ENCODE data around the gene TEX2. TPM values are rescaled to one million over a fixed set of nuclear protein-coding genes. Genes with fewer than 3 reads are reported as not detected.

The TEX2 gene
- total and polyA plus RNA-seq, 4 experiments from 2014 or later, result 7.9 to 13.1 (median 10.7) TPM

DNA sequence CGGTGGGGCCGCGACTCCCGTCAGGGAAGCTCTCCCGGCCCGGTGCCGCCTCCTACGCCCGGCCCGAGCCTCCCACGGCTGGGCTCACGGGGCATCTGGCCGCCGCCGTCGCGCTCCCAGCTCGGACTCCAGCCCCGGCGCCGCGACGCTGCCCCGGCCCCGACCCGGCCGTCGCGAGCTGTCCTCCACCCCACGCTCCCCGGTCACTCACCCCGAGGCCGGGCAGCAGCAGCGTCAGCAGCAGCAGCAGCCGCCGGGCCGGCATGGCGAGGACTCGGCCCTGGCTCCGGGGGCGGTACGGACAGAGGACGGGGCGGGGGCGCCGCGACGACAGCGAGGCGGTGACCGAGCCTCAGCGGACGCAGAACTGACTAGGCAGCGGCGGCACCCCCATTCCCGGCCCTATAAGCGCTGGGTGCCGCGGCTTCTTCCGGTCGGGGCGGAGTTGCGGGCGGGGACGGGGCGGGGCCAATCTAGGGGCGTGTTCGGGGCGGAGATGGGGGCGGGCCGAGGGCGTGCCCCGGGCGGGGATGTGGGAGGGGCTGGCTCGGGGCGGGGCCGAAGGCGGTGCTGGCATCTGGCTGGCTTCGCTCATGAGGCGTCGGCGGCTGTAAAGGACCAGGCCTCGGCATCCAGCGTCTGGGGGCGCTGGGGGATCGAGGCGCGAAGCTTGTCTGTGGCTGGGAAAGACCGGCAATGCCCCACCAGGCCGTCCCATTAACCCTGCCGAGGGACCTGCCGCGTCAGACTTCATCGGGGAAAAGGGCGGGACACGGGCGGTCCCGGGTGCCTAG, 133.1 kb downstream of the TEX2 start, which contains the start of gene ERN1:
Gene ERN1 (minus strand): TSS at position 380 of the 794 bp plus-strand sequence. CDS start 115 bp downstream, at position 265.
- Histone ChIP-seq H3K27me3 (ENCODE audit: insufficient read depth, low read length) (no peaks in the 10 kb centered on the region), H3K27ac (ENCODE audit: low read depth, low read length) (peak within 1 kb of the TSS; percentile 86), H3K9me3 (ENCODE audit: control insufficient read depth in 1 of 2, low read length in 2 of 2) (no peaks in the 10 kb centered on the region), H3K36me3 (ENCODE audit: insufficient read depth, low read length) (no peaks in the 10 kb centered on the region), H3K4me3 (ENCODE audit: low read length in 2 of 2) (peak within 1 kb of the TSS; percentile 76 to 86), H3K4me1 (ENCODE audit: insufficient read depth, low read length) (peaks cover 56% of the 10 kb centered on the region)
- ChIA-PET POLR2A (ENCODE audit: partially characterized antibody) (interaction anchor here (0.7 to 7.9 kb wide), 39 partner anchors 9 to 387 kb away, joined by 3 to 226 read pairs (median 6); partner anchors contain the start of genes CD79B, CEP95, DDX5 and GH1), CTCF (ENCODE audit: partially characterized antibody) (interaction anchor here (0.8 to 20.8 kb wide), 17 partner anchors 8 to 218 kb away, joined by 3 to 798 read pairs (median 11); partner anchors contain the start of genes CSHL1, GH1 and ICAM2)
- Mint-ChIP-seq H3K36me3 (peaks cover 4 to 26% of the 10 kb centered on the region in 2 donors), H3K9me3 (peaks cover 0 to 3% (median 0%) of the 10 kb centered on the region in 8 donors), H3K4me1 (peaks cover 33 to 61% (median 45%) of the 10 kb centered on the region in 4 donors), H3K27me3 (no peaks in the 10 kb centered on the region), H3K4me3 (peak within 1 kb of the TSS; percentile 95 to 99 (median 98)), H3K27ac (peak within 1 kb of the TSS; percentile 96 to 99 (median 98))
- intact Hi-C loops (cut with micrococcal nuclease), result loop anchor here (1.0 to 5.0 kb wide), 8 partner anchors 9 to 211 kb away; partner anchors contain the start of gene TEX2
- DNase-seq, result peak; percentile 90 to 92 (median 90)

DNA sequence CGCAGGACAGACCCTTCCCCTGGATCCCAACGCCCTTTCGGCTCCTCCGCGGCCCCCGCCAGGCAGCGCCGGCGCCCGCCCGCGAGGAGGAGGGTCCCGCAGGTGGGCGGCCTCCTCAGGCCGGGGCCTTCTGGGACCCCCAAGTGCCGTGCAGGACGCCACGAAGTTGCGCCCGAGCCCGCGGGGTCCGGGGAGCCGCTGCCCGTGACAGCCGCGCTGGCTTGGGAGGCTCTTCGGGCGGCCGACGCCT, 133.6 kb downstream of the TEX2 start:
- Mint-ChIP-seq H3K36me3 (peaks cover 10 to 30% of the 10 kb centered on the region in 2 donors), H3K9me3 (peaks cover 0 to 3% (median 0%) of the 10 kb centered on the region in 8 donors), H3K4me3 (peak overlapping the region; percentile 95 to 99 (median 98)), H3K27me3 (no peaks in the 10 kb centered on the region), H3K27ac (peak overlapping the region in 5 of 7 donors; percentile 93 to 96 (median 95)), H3K4me1 (peaks cover 38 to 66% (median 49%) of the 10 kb centered on the region in 4 donors)
- H3K27ac ChIP-seq (ENCODE audit: low read depth, low read length), result peak overlapping the region; percentile 86
- CTCF ChIA-PET (ENCODE audit: partially characterized antibody), result interaction anchor here (0.8 to 20.8 kb wide), 9 partner anchors 15 to 210 kb away, joined by 3 to 798 read pairs (median 5); partner anchors contain the start of genes GH1 and ICAM2
- intact Hi-C loops (cut with micrococcal nuclease), result loop anchor here (2.0 kb wide), 1 partner anchor 23 kb away; no protein-coding TSS in a partner anchor
- no peaks in the 10 kb centered on the region for H3K36me3 ChIP-seq (ENCODE audit: insufficient read depth, low read length)
- DNase-seq, result no peak
- H3K9me3 ChIP-seq (ENCODE audit: control insufficient read depth in 1 of 2, low read length in 2 of 2), result no peaks in the 10 kb centered on the region
- peak overlapping the region; percentile 76 to 86 for H3K4me3 ChIP-seq (ENCODE audit: low read length in 2 of 2)
- POLR2A ChIA-PET (ENCODE audit: partially characterized antibody), result interaction anchor here (0.8 to 7.9 kb wide), 31 partner anchors 8 to 387 kb away, joined by 3 to 226 read pairs (median 11); partner anchors contain the start of genes CD79B, CEP95, ICAM2 and PRR29
- H3K4me1 ChIP-seq (ENCODE audit: insufficient read depth, low read length), result peaks cover 61% of the 10 kb centered on the region
- no peaks in the 10 kb centered on the region for H3K27me3 ChIP-seq (ENCODE audit: insufficient read depth, low read length)

DNA sequence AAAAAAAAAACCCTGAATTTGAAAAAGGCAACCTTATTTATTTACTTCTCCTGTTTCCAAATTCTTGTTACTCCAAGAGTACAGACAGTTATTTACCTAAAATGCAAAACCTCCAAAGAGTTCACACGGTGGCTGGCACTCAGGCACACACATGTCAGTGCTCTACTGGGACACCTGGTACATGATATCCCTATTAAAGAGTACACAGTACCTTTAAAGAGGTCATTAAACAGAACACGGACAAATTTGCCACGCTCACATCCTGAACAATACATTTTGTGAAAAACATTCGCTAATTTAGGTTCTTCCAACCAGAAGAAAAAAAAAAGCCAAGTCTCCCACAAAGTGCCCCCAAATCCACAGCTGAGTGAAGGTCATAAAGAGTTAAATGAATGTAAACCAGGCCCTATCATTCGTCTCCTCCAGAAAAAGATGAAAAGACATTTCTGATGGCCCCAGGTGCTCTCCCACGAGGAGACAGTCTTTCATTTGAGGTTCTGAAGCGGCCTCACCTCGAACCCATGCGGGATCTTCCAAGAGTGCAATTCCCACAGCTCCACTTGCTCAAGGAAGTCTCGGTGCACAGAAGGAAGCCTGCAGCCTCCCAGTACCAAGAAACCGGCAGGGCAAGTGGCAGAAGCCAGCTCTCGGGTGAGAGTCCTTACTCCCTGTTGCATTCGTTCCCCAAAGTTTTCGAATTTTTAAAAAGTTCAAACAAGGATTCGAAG, 134.1 kb downstream of the TEX2 start:
- peaks cover 13 to 33% of the 10 kb centered on the region in 2 donors for H3K36me3 Mint-ChIP-seq
- Histone ChIP-seq H3K36me3 (ENCODE audit: insufficient read depth, low read length) (no peaks in the 10 kb centered on the region), H3K4me1 (ENCODE audit: insufficient read depth, low read length) (peaks cover 65% of the 10 kb centered on the region), H3K27me3 (ENCODE audit: insufficient read depth, low read length) (no peaks in the 10 kb centered on the region), H3K27ac (ENCODE audit: low read depth, low read length) (peak overlapping the region; percentile 86), H3K4me3 (ENCODE audit: low read length in 2 of 2) (peak overlapping the region; percentile 76 to 86), H3K9me3 (ENCODE audit: control insufficient read depth in 1 of 2, low read length in 2 of 2) (no peaks in the 10 kb centered on the region)
- ChIA-PET POLR2A (ENCODE audit: partially characterized antibody) (interaction anchor here (0.9 to 7.9 kb wide), 30 partner anchors 8 to 386 kb away, joined by 3 to 226 read pairs (median 12); partner anchors contain the start of genes CD79B, CEP95, ICAM2 and PRR29), CTCF (ENCODE audit: partially characterized antibody) (interaction anchor here (0.8 to 20.8 kb wide), 9 partner anchors 15 to 209 kb away, joined by 3 to 798 read pairs (median 5); partner anchors contain the start of genes GH1 and ICAM2)
- H3K4me3 Mint-ChIP-seq, result peak overlapping the region; percentile 95 to 99 (median 98)
- H3K9me3 Mint-ChIP-seq, result peaks cover 0 to 3% (median 0%) of the 10 kb centered on the region in 8 donors
- peak overlapping the region; percentile 91 to 96 (median 94) for H3K27ac Mint-ChIP-seq
- peak in 2 of 5 donors; percentile 15 to 24 for DNase-seq
- intact Hi-C loops (cut with micrococcal nuclease), result loop anchor here (2.0 kb wide), 1 partner anchor 22 kb away; no protein-coding TSS in a partner anchor
- H3K4me1 Mint-ChIP-seq, result peaks cover 41 to 71% (median 53%) of the 10 kb centered on the region in 4 donors
- no peaks in the 10 kb centered on the region for H3K27me3 Mint-ChIP-seq

DNA sequence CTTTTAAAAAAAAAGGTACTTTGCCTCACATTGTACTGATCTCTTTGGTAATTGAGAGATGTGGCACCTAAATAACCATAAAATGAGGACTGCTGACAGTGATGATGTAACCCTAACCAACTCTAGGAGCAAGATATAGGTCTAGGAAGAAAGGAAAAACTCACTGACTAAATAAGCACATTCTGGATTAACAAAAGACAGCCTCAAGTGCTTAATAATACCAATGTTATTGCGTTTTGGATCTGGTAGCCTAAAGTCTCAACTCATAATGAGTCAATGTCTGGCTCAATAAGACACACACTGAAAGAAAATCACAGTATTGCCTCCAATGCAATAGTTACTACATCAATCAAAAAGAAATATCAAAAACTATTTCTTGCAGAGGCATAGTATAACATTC, 136.1 kb downstream of the TEX2 start:
- no peaks in the 10 kb centered on the region for H3K27me3 Mint-ChIP-seq
- no peaks in the 10 kb centered on the region for H3K27me3 ChIP-seq (ENCODE audit: insufficient read depth, low read length)
- no peaks in the 10 kb centered on the region for H3K36me3 ChIP-seq (ENCODE audit: insufficient read depth, low read length)
- H3K36me3 Mint-ChIP-seq, result peaks cover 20 to 41% of the 10 kb centered on the region in 2 donors
- peaks cover 83% of the 10 kb centered on the region for H3K4me1 ChIP-seq (ENCODE audit: insufficient read depth, low read length)
- intact Hi-C loops (cut with micrococcal nuclease), result no loop called here
- POLR2A ChIA-PET (ENCODE audit: partially characterized antibody), result interaction anchor here (1.1 to 7.9 kb wide), 7 partner anchors 13 to 110 kb away, joined by 4 to 211 read pairs (median 5); partner anchors contain the start of gene ICAM2
- H3K4me3 Mint-ChIP-seq, result peak overlapping the region; percentile 82 to 99 (median 96)
- no peak overlapping the region for H3K4me3 ChIP-seq (ENCODE audit: low read length in 2 of 2)
- CTCF ChIA-PET (ENCODE audit: partially characterized antibody), result interaction anchor here (1.2 to 20.8 kb wide), 4 partner anchors 12 to 97 kb away, joined by 3 to 798 read pairs (median 4); no protein-coding TSS in a partner anchor
- peak overlapping the region; percentile 52 to 93 (median 75) for H3K27ac Mint-ChIP-seq
- no peak overlapping the region for H3K27ac ChIP-seq (ENCODE audit: low read depth, low read length)
- no peak for DNase-seq
- H3K4me1 Mint-ChIP-seq, result peaks cover 49 to 84% (median 65%) of the 10 kb centered on the region in 4 donors
- H3K9me3 ChIP-seq (ENCODE audit: control insufficient read depth in 1 of 2, low read length in 2 of 2), result no peaks in the 10 kb centered on the region
- H3K9me3 Mint-ChIP-seq, result no peaks in the 10 kb centered on the region

- Mint-ChIP-seq H3K9me3 (no peaks in the 10 kb centered on the region), H3K36me3 (peaks cover 24 to 47% of the 10 kb centered on the region in 2 donors), H3K27ac (peak overlapping the region in 5 of 7 donors; percentile 37 to 93 (median 75)), H3K27me3 (no peaks in the 10 kb centered on the region), H3K4me1 (peaks cover 52 to 84% (median 66%) of the 10 kb centered on the region in 4 donors), H3K4me3 (peak overlapping the region; percentile 82 to 99 (median 96))
- ChIA-PET POLR2A (ENCODE audit: partially characterized antibody) (interaction anchor here (0.7 to 1.9 kb wide), 6 partner anchors 12 to 105 kb away, joined by 3 to 8 read pairs (median 4); partner anchors contain the start of gene ICAM2), CTCF (ENCODE audit: partially characterized antibody) (interaction anchor here (1.5 to 20.8 kb wide), 7 partner anchors 8 to 206 kb away, joined by 4 to 798 read pairs (median 5); no protein-coding TSS in a partner anchor)
- no peak for DNase-seq
- H3K27me3 ChIP-seq (ENCODE audit: insufficient read depth, low read length), result no peaks in the 10 kb centered on the region
- peak overlapping the region in 1 of 2 donors; percentile 1 for H3K4me3 ChIP-seq (ENCODE audit: low read length in 2 of 2)
- H3K27ac ChIP-seq (ENCODE audit: low read depth, low read length), result no peak overlapping the region
- intact Hi-C loops (cut with micrococcal nuclease), result no loop called here
- no peaks in the 10 kb centered on the region for H3K9me3 ChIP-seq (ENCODE audit: control insufficient read depth in 1 of 2, low read length in 2 of 2)
- peaks cover 83% of the 10 kb centered on the region for H3K4me1 ChIP-seq (ENCODE audit: insufficient read depth, low read length)
- H3K36me3 ChIP-seq (ENCODE audit: insufficient read depth, low read length), result no peaks in the 10 kb centered on the region
These were observed 137.1 kb downstream of the TEX2 start for GRCh38 chr17:64125937-64126336.

- no peak overlapping the region for H3K27ac ChIP-seq (ENCODE audit: low read depth, low read length)
- H3K36me3 ChIP-seq (ENCODE audit: insufficient read depth, low read length), result no peaks in the 10 kb centered on the region
- ChIA-PET CTCF (ENCODE audit: partially characterized antibody) (interaction anchor here (0.9 to 20.8 kb wide), 8 partner anchors 9 to 205 kb away, joined by 3 to 798 read pairs (median 4); partner anchors contain the start of gene ICAM2), POLR2A (ENCODE audit: partially characterized antibody) (interaction anchor here (0.9 to 3.0 kb wide), 6 partner anchors 9 to 104 kb away, joined by 3 to 10 read pairs (median 5); partner anchors contain the start of gene ICAM2)
- no peaks in the 10 kb centered on the region for H3K27me3 ChIP-seq (ENCODE audit: insufficient read depth, low read length)
- Mint-ChIP-seq H3K36me3 (peaks cover 25 to 52% of the 10 kb centered on the region in 2 donors), H3K9me3 (no peaks in the 10 kb centered on the region), H3K4me3 (peak overlapping the region in 6 of 8 donors; percentile 9 to 98 (median 38)), H3K27me3 (no peaks in the 10 kb centered on the region), H3K4me1 (peaks cover 57 to 88% (median 70%) of the 10 kb centered on the region in 4 donors), H3K27ac (peak overlapping the region in 6 of 7 donors; percentile 4 to 89 (median 45))
- intact Hi-C loops (cut with micrococcal nuclease), result no loop called here
- H3K4me3 ChIP-seq (ENCODE audit: low read length in 2 of 2), result no peak overlapping the region
- H3K9me3 ChIP-seq (ENCODE audit: control insufficient read depth in 1 of 2, low read length in 2 of 2), result no peaks in the 10 kb centered on the region
- DNase-seq, result no peak
- peaks cover 90% of the 10 kb centered on the region for H3K4me1 ChIP-seq (ENCODE audit: insufficient read depth, low read length)
These were observed 138.5 kb downstream of the TEX2 start for GRCh38 chr17:64124609-64125008.
